Hepatocyte (in vitro differentiated cells): ENCODE results near the gene AHCYL2. TPM values are rescaled to one million over a fixed set of nuclear protein-coding genes. Genes with fewer than 3 reads are reported as not detected.
"Not testable (repeated sequence)": the region's sequence is repeated elsewhere in the genome, so short reads cannot be mapped to it uniquely, and the experiment has no call there.

Source experiments
- DNase-seq: peaks from one replicate; pipeline ENCODE4 v3.0.0-alpha.2; 2016; ENCODE audit warnings: low spot score
- H2AFZ ChIP-seq: fragments of 200-600 bp; sonication (generic); 2 replicates; pipeline ENCODE4 v1.6.0; 2016; ENCODE audit warnings: antibody characterized with exemption, mild to moderate bottlenecking
- H3K27ac ChIP-seq: fragments of 200-600 bp; sonication (generic); 2 replicates; pipeline ENCODE4 v1.5.1; 2016; ENCODE audit warnings: mild to moderate bottlenecking
- H3K27me3 ChIP-seq: fragments of 200-600 bp; sonication (generic); 2 replicates; pipeline ENCODE4 v1.6.1; 2016
- H3K36me3 ChIP-seq: fragments of 200-600 bp; sonication (generic); replicated peaks from 2 replicates; pipeline ENCODE4 v1.5.1; 2016; ENCODE audit warnings: low read depth; ENCODE audit not compliant: insufficient read depth
- H3K4me1 ChIP-seq: fragments of 200-600 bp; sonication (generic); 2 replicates; pipeline ENCODE4 v1.5.1; 2016; ENCODE audit warnings: mild to moderate bottlenecking, moderate library complexity; ENCODE audit not compliant: insufficient read depth
- H3K4me2 ChIP-seq: fragments of 200-600 bp; sonication (generic); 2 replicates; pipeline ENCODE4 v1.6.0; 2016
- H3K4me3 ChIP-seq: fragments of 200-600 bp; sonication (generic); 2 replicates; pipeline ENCODE4 v1.5.1; 2016; ENCODE audit warnings: mild to moderate bottlenecking
- H3K79me2 ChIP-seq: fragments of 200-600 bp; sonication (generic); 2 replicates; pipeline ENCODE4 v1.6.0; 2017; ENCODE audit warnings: mild to moderate bottlenecking
- H3K9me2 ChIP-seq: fragments of 200-600 bp; sonication (generic); replicated peaks from 2 replicates; pipeline ENCODE4 v1.6.0; 2017; ENCODE audit warnings: mild to moderate bottlenecking; ENCODE audit not compliant: insufficient read depth
- H3K9me3 ChIP-seq: fragments of 200-600 bp; sonication (generic); 2 replicates; pipeline ENCODE4 v1.5.1; 2016; ENCODE audit warnings: low read depth, mild to moderate bottlenecking
- H4K20me1 ChIP-seq: fragments of 200-600 bp; sonication (generic); 2 replicates; pipeline ENCODE4 v1.6.0; 2016; ENCODE audit warnings: mild to moderate bottlenecking; ENCODE audit not compliant: insufficient read depth, poor library complexity, severe bottlenecking
- CTCF ChIP-seq: fragments of 200-600 bp; sonication (generic); IDR thresholded peaks from 2 replicates; pipeline ENCODE4 v1.5.1; 2016; ENCODE audit warnings: antibody characterized with exemption, mild to moderate bottlenecking; ENCODE audit not compliant: poor library complexity
- EZH2 ChIP-seq: fragments of 200-600 bp; sonication (generic); IDR thresholded peaks from 2 replicates; pipeline ENCODE4 v1.6.1; 2016; ENCODE audit warnings: antibody characterized with exemption, mild to moderate bottlenecking, borderline replicate concordance
- EZH2phosphoT487 ChIP-seq: fragments of 200-600 bp; sonication (generic); IDR thresholded peaks from one replicate; pipeline ENCODE4 v1.6.1; 2018; ENCODE audit warnings: antibody characterized with exemption, mild to moderate bottlenecking, low read depth, moderate library complexity; ENCODE audit not compliant: unreplicated experiment, severe bottlenecking
- WGBS: methylation state at CpG from one replicate; pipeline ENCODE4 v1.1.6; 2016; ENCODE audit warnings: low lambda C conversion rate; ENCODE audit errors: missing lambda C conversion rate; 5-methylcytosine and 5-hydroxymethylcytosine counted together
- polyA plus RNA-seq: library from polyadenylated mRNA; unstranded; fragments of >200 nt; fragmentation: Nextera tagmentation; extraction: Ambion mirVana; gene quantifications from 2 replicates; pipeline ENCODE4 v1.2.1, GENCODE V29; 2016
- total RNA-seq: library from RNA; depleted of rRNA; stranded (reverse); fragments of >200 nt; gene quantifications from 2 replicates; pipeline ENCODE4 v1.2.3, GENCODE V29; 2014

The AHCYL2 gene
- total and polyA plus RNA-seq, 2 experiments from 2014 or later: 13.7 to 20.0 TPM

- H3K4me3 ChIP-seq: no peak overlapping the region
- no peaks in the 10 kb centered on the region for H3K36me3 ChIP-seq
- H3K79me2 ChIP-seq: no peaks in the 10 kb centered on the region
- no peak overlapping the region for H3K27ac ChIP-seq
- no peaks in the 10 kb centered on the region for H3K9me3 ChIP-seq
- no peaks in the 10 kb centered on the region for H3K27me3 ChIP-seq
- H2AFZ ChIP-seq: no peak overlapping the region
- no peak overlapping the region for H3K4me2 ChIP-seq
- no peaks in the 10 kb centered on the region for H4K20me1 ChIP-seq
- no peaks in the 10 kb centered on the region for H3K9me2 ChIP-seq
- peak; percentile 37 for DNase-seq
- TF ChIP-seq CTCF (peak; percentile 35), EZH2phosphoT487 (no peak), EZH2 (no peak)
- no peaks in the 10 kb centered on the region for H3K4me1 ChIP-seq
- 60% methylated on average over 15 of the region's 15 CpGs for WGBS
Observed at GRCh38 chr7:129213828-129214227, 11.0 kb upstream of the AHCYL2 start.

GRCh38 chr7:129215691-129216090 is 9.1 kb upstream of the AHCYL2 start:
- not testable (repeated sequence) for H3K79me2 ChIP-seq, H3K4me1 ChIP-seq, H3K4me3 ChIP-seq, H3K4me2 ChIP-seq, H3K36me3 ChIP-seq, H3K27me3 ChIP-seq, H3K9me2 ChIP-seq, H3K9me3 ChIP-seq, DNase-seq, H3K27ac ChIP-seq, H2AFZ ChIP-seq, H4K20me1 ChIP-seq
- WGBS: 98% methylated on average over 15 of the region's 15 CpGs

GRCh38 chr7:129216101-129216715 is 8.6 kb upstream of the AHCYL2 start:
- not testable (repeated sequence) for H3K4me3 ChIP-seq, H3K27me3 ChIP-seq, H3K36me3 ChIP-seq, H3K4me1 ChIP-seq, H3K9me3 ChIP-seq, DNase-seq, H4K20me1 ChIP-seq, H2AFZ ChIP-seq, H3K9me2 ChIP-seq, H3K4me2 ChIP-seq, H3K79me2 ChIP-seq
- peak overlapping the region; percentile 62 for H3K27ac ChIP-seq
- 98% methylated on average over 29 of the region's 34 CpGs for WGBS

GRCh38 chr7:129216821-129217416 is 7.9 kb upstream of the AHCYL2 start:
- H3K9me3 ChIP-seq, H3K4me1 ChIP-seq, DNase-seq, H3K4me3 ChIP-seq, H3K4me2 ChIP-seq, H3K9me2 ChIP-seq, H3K27me3 ChIP-seq, H3K36me3 ChIP-seq, H3K79me2 ChIP-seq, H2AFZ ChIP-seq, H4K20me1 ChIP-seq: not testable (repeated sequence)
- 49% methylated on average over 8 of the region's 8 CpGs for WGBS
- H3K27ac ChIP-seq: peak overlapping the region; percentile 62

- no peak overlapping the region for H3K4me3 ChIP-seq
- H4K20me1 ChIP-seq: no peaks in the 10 kb centered on the region
- H3K79me2 ChIP-seq: no peaks in the 10 kb centered on the region
- H3K36me3 ChIP-seq: no peaks in the 10 kb centered on the region
- 14% methylated on average over 9 of the region's 9 CpGs for WGBS
- no peak overlapping the region for H3K27ac ChIP-seq
- H3K4me2 ChIP-seq: no peak overlapping the region
- TF ChIP-seq CTCF (peak; percentile 93), EZH2phosphoT487 (no peak)
- H3K9me2 ChIP-seq: no peaks in the 10 kb centered on the region
- H2AFZ ChIP-seq: no peak overlapping the region
- DNase-seq: peak; percentile 93
- no peaks in the 10 kb centered on the region for H3K4me1 ChIP-seq
- no peaks in the 10 kb centered on the region for H3K9me3 ChIP-seq
- no peaks in the 10 kb centered on the region for H3K27me3 ChIP-seq
Observed at GRCh38 chr7:129218514-129219062, 6.2 kb upstream of the AHCYL2 start.

GRCh38 chr7:129219166-129219565 is 5.7 kb upstream of the AHCYL2 start:
- 100% methylated on average over 4 of the region's 4 CpGs for WGBS
- H3K27ac ChIP-seq, H3K4me3 ChIP-seq, H4K20me1 ChIP-seq, H3K9me2 ChIP-seq, DNase-seq, H2AFZ ChIP-seq, H3K9me3 ChIP-seq, H3K27me3 ChIP-seq, H3K4me2 ChIP-seq, H3K36me3 ChIP-seq, H3K4me1 ChIP-seq, H3K79me2 ChIP-seq: not testable (repeated sequence)
